Thyroid gland (tissue), 4 donors: ENCODE measurements around the gene GRIA1.

Source experiments
- CTCF ChIP-seq, 6 experiments: fragments of 200-600 bp in 3 of 6; fragments of 450-650 bp in 3 of 6; sonication (generic) in 3 of 6; IDR thresholded peaks; one replicate each; pipeline ENCODE4 v1.5.1; 2016 to 2019; ENCODE audit warnings: antibody characterized with exemption in 6 of 6, mild to moderate bottlenecking in 2 of 6, inconsistent platforms in 1 of 6, moderate library complexity in 1 of 6
- POLR2A ChIP-seq, 2 donors: fragments of 450-650 bp; IDR thresholded peaks; one replicate each; pipeline ENCODE4 v1.6.1; 2017; ENCODE audit warnings: antibody characterized with exemption in 2 of 2, mild to moderate bottlenecking in 2 of 2, moderate library complexity in 1 of 2

- TF ChIP-seq CTCF (IDR thresholded peaks at IDR 0.05), result no peak
- no peak for TF ChIP-seq POLR2A (IDR thresholded peaks at IDR 0.05)
Observed at GRCh38 chr5:153618307-153618706, 127.8 kb downstream of the GRIA1 start.
